Gastroesophageal sphincter (tissue), 3 donors: ENCODE data around the gene SKOR2.

Source experiments
- CTCF ChIP-seq, 4 experiments: fragments of 200-600 bp in 2 of 4; fragments of 450-650 bp in 2 of 4; sonication (generic) in 1 of 4; IDR thresholded peaks; one replicate each; pipeline ENCODE4 v1.5.1; 2017 to 2019; ENCODE audit warnings: antibody characterized with exemption in 4 of 4, mild to moderate bottlenecking in 2 of 4, moderate library complexity in 2 of 4
- EP300 ChIP-seq: sonication (generic); formaldehyde crosslinking; IDR thresholded peaks from one replicate; pipeline ENCODE4 v1.6.1; 2017; ENCODE audit warnings: antibody characterized with exemption, mild to moderate bottlenecking
- POLR2A ChIP-seq, 2 donors: fragments of 450-650 bp; IDR thresholded peaks; one replicate each; pipeline ENCODE4 v1.6.1; 2017; ENCODE audit warnings: antibody characterized with exemption in 2 of 2, mild to moderate bottlenecking in 2 of 2, moderate library complexity in 1 of 2

GRCh38 chr18:47251289-47252120 lies at the start of gene SKOR2:
- TF ChIP-seq CTCF (IDR thresholded peaks at IDR 0.05), result no peak
- no peak for TF ChIP-seq EP300
- no peak for TF ChIP-seq POLR2A (IDR thresholded peaks at IDR 0.05)
